ENCODE measurements around the gene MPP2. TPM values are rescaled to one million over a fixed set of nuclear protein-coding genes. Genes with fewer than 3 reads are reported as not detected.

Gene MPP2
- total RNA-seq, 2 experiments from 2014 or later = 6.0 TPM

DNA sequence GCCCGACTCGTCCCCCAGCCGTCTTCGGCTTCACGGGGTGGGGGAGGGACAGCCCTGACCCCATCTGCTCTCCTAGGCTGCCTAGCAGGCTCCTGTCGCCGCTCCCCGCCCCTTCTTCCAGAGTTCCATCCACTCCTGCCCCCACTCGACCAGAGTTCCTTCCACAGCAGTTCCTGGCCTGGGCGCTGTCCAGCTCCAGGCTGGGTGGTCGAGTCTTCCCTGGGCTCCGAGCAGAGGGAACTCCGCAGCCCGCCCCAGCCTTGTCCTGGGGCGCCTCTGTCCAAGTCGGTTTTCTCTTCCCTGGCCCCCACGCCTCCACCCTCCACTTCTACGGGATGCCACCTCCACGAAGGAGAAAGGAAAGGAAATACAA, 45.0 kb upstream of the MPP2 start:
- H3K36me3 Mint-ChIP-seq (ENCODE audit: low read depth) = no peaks in the 10 kb centered on the region
- peaks cover 43% of the 10 kb centered on the region for H3K27me3 Mint-ChIP-seq
- CTCF ChIA-PET = no interaction called here
- no peaks in the 10 kb centered on the region for H3K9me3 Mint-ChIP-seq
- intact Hi-C loops (cut with micrococcal nuclease) = no loop called here
- no peak overlapping the region for H3K27ac Mint-ChIP-seq
- ATAC-seq (no peak), DNase-seq (no peak)
- H3K4me3 Mint-ChIP-seq = no peak overlapping the region
- POLR2A ChIA-PET = no interaction called here
- H3K4me1 Mint-ChIP-seq (ENCODE audit: low read depth) = peaks cover 2% of the 10 kb centered on the region
- TF ChIP-seq, protein P1, sequence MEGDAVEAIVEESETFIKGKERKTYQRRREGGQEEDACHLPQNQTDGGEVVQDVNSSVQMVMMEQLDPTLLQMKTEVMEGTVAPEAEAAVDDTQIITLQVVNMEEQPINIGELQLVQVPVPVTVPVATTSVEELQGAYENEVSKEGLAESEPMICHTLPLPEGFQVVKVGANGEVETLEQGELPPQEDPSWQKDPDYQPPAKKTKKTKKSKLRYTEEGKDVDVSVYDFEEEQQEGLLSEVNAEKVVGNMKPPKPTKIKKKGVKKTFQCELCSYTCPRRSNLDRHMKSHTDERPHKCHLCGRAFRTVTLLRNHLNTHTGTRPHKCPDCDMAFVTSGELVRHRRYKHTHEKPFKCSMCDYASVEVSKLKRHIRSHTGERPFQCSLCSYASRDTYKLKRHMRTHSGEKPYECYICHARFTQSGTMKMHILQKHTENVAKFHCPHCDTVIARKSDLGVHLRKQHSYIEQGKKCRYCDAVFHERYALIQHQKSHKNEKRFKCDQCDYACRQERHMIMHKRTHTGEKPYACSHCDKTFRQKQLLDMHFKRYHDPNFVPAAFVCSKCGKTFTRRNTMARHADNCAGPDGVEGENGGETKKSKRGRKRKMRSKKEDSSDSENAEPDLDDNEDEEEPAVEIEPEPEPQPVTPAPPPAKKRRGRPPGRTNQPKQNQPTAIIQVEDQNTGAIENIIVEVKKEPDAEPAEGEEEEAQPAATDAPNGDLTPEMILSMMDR (IDR thresholded peaks at IDR 0.05) = no peak

DNA sequence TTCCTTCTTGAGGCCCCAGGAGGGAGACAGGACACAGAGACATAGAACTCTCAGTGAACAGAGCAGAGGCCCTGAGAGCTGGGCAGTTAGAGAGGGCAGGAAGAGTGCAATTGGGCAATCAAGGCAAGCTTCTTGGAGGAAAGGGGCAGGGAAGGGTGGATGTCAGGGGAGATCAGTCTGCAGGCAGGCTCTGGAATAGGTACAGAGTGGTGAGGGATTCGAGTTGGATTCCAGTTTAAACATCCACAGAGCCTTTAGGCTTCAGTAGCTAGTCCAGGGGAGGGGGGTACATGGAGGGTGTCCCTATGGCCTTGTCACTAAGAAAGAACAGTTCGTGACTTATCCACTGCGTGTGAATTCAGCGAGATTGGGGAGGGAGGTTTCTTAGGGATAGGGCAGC, 44.4 kb upstream of the MPP2 start:
- no peak for DNase-seq
- Mint-ChIP-seq H3K27me3 (peaks cover 43% of the 10 kb centered on the region), H3K9me3 (no peaks in the 10 kb centered on the region), H3K27ac (no peak overlapping the region), H3K4me1 (ENCODE audit: low read depth) (peaks cover 2% of the 10 kb centered on the region), H3K4me3 (no peak overlapping the region), H3K36me3 (ENCODE audit: low read depth) (no peaks in the 10 kb centered on the region)
- POLR2A ChIA-PET = no interaction called here
- CTCF ChIA-PET = no interaction called here
- no peak for ATAC-seq
- TF ChIP-seq, protein P1 (IDR thresholded peaks at IDR 0.05) = no peak
- intact Hi-C loops (cut with micrococcal nuclease) = no loop called here

DNA sequence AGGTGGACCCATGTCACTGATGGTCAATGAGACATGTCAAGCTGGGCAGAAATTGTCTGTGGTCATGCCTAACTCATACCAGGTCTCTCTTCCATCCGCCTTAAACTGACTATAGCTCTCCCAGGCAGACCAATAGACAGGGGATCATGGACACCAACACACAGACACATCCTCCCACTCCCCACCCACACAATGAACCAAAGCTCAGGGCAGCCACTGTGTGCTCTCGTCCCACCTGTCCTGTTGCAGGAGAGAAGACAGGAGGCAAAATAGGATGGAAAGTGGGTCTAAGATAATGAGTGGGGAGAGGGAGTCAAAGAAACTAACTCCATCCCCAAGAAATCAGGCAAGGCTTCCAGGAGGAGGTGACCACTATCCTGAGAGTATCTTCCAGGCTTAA, 43.2 kb upstream of the MPP2 start:
- POLR2A ChIA-PET = no interaction called here
- DNase-seq (no peak), ATAC-seq (no peak)
- TF ChIP-seq, protein P1 (IDR thresholded peaks at IDR 0.05) = no peak
- no peak overlapping the region for H3K4me3 Mint-ChIP-seq
- intact Hi-C loops (cut with micrococcal nuclease) = no loop called here
- H3K36me3 Mint-ChIP-seq (ENCODE audit: low read depth) = no peaks in the 10 kb centered on the region
- H3K27me3 Mint-ChIP-seq = peaks cover 40% of the 10 kb centered on the region
- no peaks in the 10 kb centered on the region for H3K9me3 Mint-ChIP-seq
- H3K27ac Mint-ChIP-seq = no peak overlapping the region
- CTCF ChIA-PET = interaction anchor here (1.6 to 1.8 kb wide), 2 partner anchors 12 to 20 kb away, joined by 4 read pairs; no protein-coding TSS in a partner anchor
- H3K4me1 Mint-ChIP-seq (ENCODE audit: low read depth) = peaks cover 2% of the 10 kb centered on the region

DNA sequence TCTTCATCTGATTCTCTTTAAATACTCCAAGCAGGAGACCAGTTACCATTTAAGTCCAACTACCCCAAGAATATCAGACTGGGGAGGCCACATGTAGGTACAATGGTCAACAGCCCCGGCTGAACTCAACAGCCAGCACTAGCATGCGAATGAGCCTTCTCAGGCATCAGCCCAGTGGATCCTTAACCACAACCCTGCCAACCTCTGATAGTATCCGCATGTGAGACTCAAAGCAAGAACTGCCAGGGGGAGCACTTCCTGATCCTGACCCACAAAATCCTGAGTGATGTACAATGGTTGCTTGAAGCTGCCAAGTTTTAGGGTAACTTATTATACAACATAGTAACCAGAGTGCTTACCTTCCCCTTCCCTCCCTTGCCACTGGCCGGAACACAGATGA, 42.4 kb upstream of the MPP2 start:
- H3K27ac Mint-ChIP-seq = no peak overlapping the region
- H3K27me3 Mint-ChIP-seq = peaks cover 37% of the 10 kb centered on the region
- no peaks in the 10 kb centered on the region for H3K36me3 Mint-ChIP-seq (ENCODE audit: low read depth)
- TF ChIP-seq, protein P1 (IDR thresholded peaks at IDR 0.05) = no peak
- ATAC-seq (no peak), DNase-seq (no peak)
- H3K9me3 Mint-ChIP-seq = no peaks in the 10 kb centered on the region
- POLR2A ChIA-PET = no interaction called here
- H3K4me1 Mint-ChIP-seq (ENCODE audit: low read depth) = peaks cover 4% of the 10 kb centered on the region
- CTCF ChIA-PET = interaction anchor here (1.6 to 1.8 kb wide), 2 partner anchors 11 to 20 kb away, joined by 4 read pairs; no protein-coding TSS in a partner anchor
- H3K4me3 Mint-ChIP-seq = no peak overlapping the region
- intact Hi-C loops (cut with micrococcal nuclease) = no loop called here

DNA sequence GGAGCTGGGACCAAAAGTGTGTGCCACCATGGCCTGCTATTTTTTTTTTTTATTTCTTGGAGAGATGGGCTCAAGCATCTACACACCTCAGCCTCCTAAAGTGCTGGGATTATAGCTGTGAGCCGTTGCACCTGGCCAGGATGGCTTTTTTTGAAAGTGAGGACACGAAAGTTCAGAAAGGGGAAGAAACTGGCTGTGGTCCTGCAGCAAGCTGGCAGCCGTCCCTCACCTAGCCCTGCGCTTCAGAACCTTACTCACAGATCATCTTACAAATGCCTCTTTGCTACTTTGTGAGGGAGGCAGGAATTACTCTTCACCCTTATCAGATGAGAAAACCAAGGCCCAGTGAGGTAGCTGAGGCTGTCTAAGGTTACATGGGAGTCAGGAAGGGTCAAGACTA, 39.4 kb upstream of the MPP2 start:
- intact Hi-C loops (cut with micrococcal nuclease) = no loop called here
- TF ChIP-seq, protein P1 (IDR thresholded peaks at IDR 0.05) = no peak
- Mint-ChIP-seq H3K27ac (no peak overlapping the region), H3K4me3 (no peak overlapping the region), H3K4me1 (ENCODE audit: low read depth) (peaks cover 3% of the 10 kb centered on the region), H3K27me3 (peaks cover 17% of the 10 kb centered on the region), H3K36me3 (ENCODE audit: low read depth) (no peaks in the 10 kb centered on the region), H3K9me3 (no peaks in the 10 kb centered on the region)
- CTCF ChIA-PET = interaction anchor here (0.7 to 1.5 kb wide), 5 partner anchors 9 to 169 kb away, joined by 3 to 5 read pairs (median 3); no protein-coding TSS in a partner anchor
- POLR2A ChIA-PET = no interaction called here
- ATAC-seq (no peak), DNase-seq (no peak)
